HEK293 (cell line): ENCODE results near the gene SLC25A25.

Source experiments
- CTCF ChIA-PET: fragments of 350-600 bp; formaldehyde crosslinking; extraction: SDS; loops from one replicate; lab custom pipeline; 2021; ENCODE audit warnings: antibody characterized with exemption; lab: Yijun Ruan, JAX
- POLR2A ChIA-PET: fragments of 300-600 bp; formaldehyde crosslinking; extraction: SDS; loops from one replicate; lab custom pipeline; 2020; ENCODE audit warnings: antibody characterized with exemption, inconsistent platforms; lab: Yijun Ruan, JAX
- H3K27ac ChIP-seq: fragments of 200-500 bp; sonication (Bioruptor generic); 2 replicates; pipeline ENCODE4 v1.5.1; 2014; ENCODE audit warnings: low read depth, low read length, control low read depth, inconsistent platforms; ENCODE audit errors: extremely low read depth
- H3K36me3 ChIP-seq, 2 experiments: fragments of 200-500 bp in 1 of 2; sonication (Bioruptor generic) in 1 of 2; 1 replicate in 1 of 2; 2 replicates in 1 of 2; pipeline ENCODE4 v1.5.1; 2014 to 2017; ENCODE audit warnings: inconsistent platforms in 2 of 2, low read length in 2 of 2; ENCODE audit not compliant: control insufficient read depth in 2 of 2, insufficient read depth in 1 of 2
- H3K4me1 ChIP-seq: fragments of 200-500 bp; sonication (Bioruptor generic); 2 replicates; pipeline ENCODE4 v1.5.1; 2014; ENCODE audit warnings: mild to moderate bottlenecking, low read length, inconsistent platforms; ENCODE audit not compliant: control insufficient read depth, insufficient read depth
- H3K4me3 ChIP-seq: 2 replicates; pipeline ENCODE4 v1.5.1; 2011; ENCODE audit warnings: low read depth, mild to moderate bottlenecking, control low read depth, low read length, moderate library complexity
- H3K9me3 ChIP-seq: fragments of 200-500 bp; sonication (Bioruptor generic); 2 replicates; pipeline ENCODE4 v1.5.1; 2014; ENCODE audit warnings: low read depth, low read length, inconsistent platforms; ENCODE audit not compliant: control insufficient read depth, insufficient read depth
- BCL11A ChIP-seq: fragments of 450-650 bp; formaldehyde crosslinking; IDR thresholded peaks from 2 replicates; pipeline ENCODE4 v1.5.1; 2016; ENCODE audit warnings: low read depth, missing biosample characterization, missing genetic modification characterization
- BCL11B ChIP-seq: fragments of 450-650 bp; formaldehyde crosslinking; IDR thresholded peaks from 2 replicates; pipeline ENCODE4 v1.5.1; 2016; ENCODE audit warnings: low read depth, missing biosample characterization, missing genetic modification characterization
- HOXA7 ChIP-seq: sonication (generic); formaldehyde crosslinking; IDR thresholded peaks from 2 replicates; pipeline ENCODE4 v1.8.1; 2022; ENCODE audit warnings: missing genetic modification reagents, borderline replicate concordance
- HOXD13 ChIP-seq: sonication (generic); formaldehyde crosslinking; IDR thresholded peaks from 2 replicates; pipeline ENCODE4 v1.8.0; 2022; ENCODE audit warnings: missing genetic modification reagents, borderline replicate concordance
- KLF17 ChIP-seq: fragments of 450-650 bp; formaldehyde crosslinking; IDR thresholded peaks from 2 replicates; pipeline ENCODE4 v1.5.1; 2016; ENCODE audit warnings: missing biosample characterization, missing genetic modification characterization
- MYNN ChIP-seq: fragments of 450-650 bp; formaldehyde crosslinking; IDR thresholded peaks from 2 replicates; pipeline ENCODE4 v1.5.1; 2016; ENCODE audit warnings: missing biosample characterization, missing genetic modification characterization, borderline replicate concordance
- PATZ1 ChIP-seq: fragments of 450-650 bp; formaldehyde crosslinking; IDR thresholded peaks from 2 replicates; pipeline ENCODE4 v1.5.1; 2016; ENCODE audit warnings: missing biosample characterization, missing genetic modification characterization
- SALL2 ChIP-seq: fragments of 450-650 bp; formaldehyde crosslinking; IDR thresholded peaks from 2 replicates; pipeline ENCODE4 v1.5.0; 2017; ENCODE audit warnings: missing biosample characterization, mild to moderate bottlenecking, missing genetic modification characterization, borderline replicate concordance
- SP7 ChIP-seq: fragments of 450-650 bp; formaldehyde crosslinking; IDR thresholded peaks from 2 replicates; pipeline ENCODE4 v1.5.1; 2016; ENCODE audit warnings: missing biosample characterization, missing genetic modification characterization
- YY1 ChIP-seq: fragments of 450-650 bp; formaldehyde crosslinking; IDR thresholded peaks from 2 replicates; pipeline ENCODE4 v1.5.1; 2018; ENCODE audit warnings: missing biosample characterization, missing genetic modification characterization
- ZNF175 ChIP-seq: fragments of 450-650 bp; formaldehyde crosslinking; IDR thresholded peaks from 2 replicates; pipeline ENCODE4 v1.5.1; 2016; ENCODE audit warnings: missing biosample characterization, missing genetic modification characterization
- ZNF416 ChIP-seq: fragments of 450-650 bp; formaldehyde crosslinking; IDR thresholded peaks from 2 replicates; pipeline ENCODE4 v1.5.1; 2016; ENCODE audit warnings: missing biosample characterization, missing genetic modification characterization
- ZNF426 ChIP-seq: fragments of 450-650 bp; formaldehyde crosslinking; IDR thresholded peaks from 2 replicates; pipeline ENCODE4 v1.5.1; 2017; ENCODE audit warnings: missing biosample characterization, missing genetic modification characterization, mild to moderate bottlenecking, inconsistent platforms, moderate library complexity
- ZNF473 ChIP-seq: fragments of 450-650 bp; formaldehyde crosslinking; IDR thresholded peaks from 2 replicates; pipeline ENCODE4 v1.5.1; 2017; ENCODE audit warnings: missing biosample characterization, missing genetic modification characterization
- ZNF530 ChIP-seq: fragments of 450-650 bp; formaldehyde crosslinking; IDR thresholded peaks from 2 replicates; pipeline ENCODE4 v1.5.1; 2016; ENCODE audit warnings: low read depth, missing biosample characterization, missing genetic modification characterization
- ZNF544 ChIP-seq: fragments of 450-650 bp; formaldehyde crosslinking; IDR thresholded peaks from 2 replicates; pipeline ENCODE4 v1.5.0; 2017; ENCODE audit warnings: missing biosample characterization, missing genetic modification characterization
- ZNF785 ChIP-seq: fragments of 450-650 bp; formaldehyde crosslinking; IDR thresholded peaks from 2 replicates; pipeline ENCODE4 v1.5.1; 2016; ENCODE audit warnings: missing biosample characterization, missing genetic modification characterization
- ZNF792 ChIP-seq: fragments of 450-650 bp; formaldehyde crosslinking; IDR thresholded peaks from 2 replicates; pipeline ENCODE4 v1.5.1; 2016; ENCODE audit warnings: missing biosample characterization, missing genetic modification characterization
- TF ChIP-seq, protein P1 (sequence below): fragments of 450-650 bp; formaldehyde crosslinking; IDR thresholded peaks from 2 replicates; pipeline ENCODE4 v1.5.1; 2016; ENCODE audit warnings: missing biosample characterization, missing genetic modification characterization, borderline replicate concordance
- TF ChIP-seq, protein P2 (sequence below): fragments of 450-650 bp; formaldehyde crosslinking; IDR thresholded peaks from 2 replicates; pipeline ENCODE4 v1.5.1; 2016; ENCODE audit warnings: missing biosample characterization, missing genetic modification characterization
- TF ChIP-seq, protein P3 (sequence below): fragments of 450-650 bp; formaldehyde crosslinking; IDR thresholded peaks from 2 replicates; pipeline ENCODE4 v1.5.1; 2017; ENCODE audit warnings: missing biosample characterization, missing genetic modification characterization
- TF ChIP-seq, protein P4 (sequence below): fragments of 450-650 bp; formaldehyde crosslinking; IDR thresholded peaks from 2 replicates; pipeline ENCODE4 v1.5.1; 2017; ENCODE audit warnings: missing biosample characterization, missing genetic modification characterization

The SLC25A25 gene

DNA sequence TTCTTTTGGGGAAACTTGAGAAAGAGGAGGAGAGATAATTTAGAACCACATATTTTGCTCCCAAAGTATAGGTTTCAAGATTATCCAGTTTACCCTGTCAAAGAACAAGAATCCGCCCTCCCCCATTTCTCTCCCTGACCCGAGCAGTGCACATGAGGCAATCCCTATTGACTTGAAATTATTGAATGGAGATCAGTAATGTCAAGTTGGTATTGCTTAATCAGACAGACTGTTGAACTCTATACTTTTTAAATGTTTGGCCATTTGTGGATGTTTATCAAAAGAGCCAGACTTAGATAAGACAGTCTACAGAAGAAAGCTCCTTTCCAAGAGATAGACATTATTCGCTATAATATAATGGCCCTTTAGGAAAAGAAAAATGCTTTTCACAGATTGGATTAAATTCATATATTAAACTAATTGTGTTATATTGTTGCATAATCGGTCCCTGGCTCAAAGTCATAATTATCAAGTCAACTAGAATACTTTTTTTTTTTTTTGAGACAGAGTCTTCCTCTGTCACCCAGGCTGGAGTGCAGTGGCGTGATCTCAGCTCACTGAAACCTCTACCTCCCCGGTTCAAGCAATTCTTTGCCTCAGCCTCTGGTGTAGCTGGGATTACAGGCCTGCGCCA, 5.3 kb downstream of the SLC25A25 start:
- H3K4me3 ChIP-seq = no peak overlapping the region
- ChIA-PET POLR2A (interaction anchor here (0.6 to 1.4 kb wide), 2 partner anchors 93 to 240 kb away, joined by 4 to 6 read pairs; partner anchors contain the start of gene EEIG1), CTCF (interaction anchor here (0.7 to 3.0 kb wide), 6 partner anchors 10 to 131 kb away, joined by 4 to 16 read pairs (median 4); no protein-coding TSS in a partner anchor)
- H3K4me1 ChIP-seq = peaks cover 2% of the 10 kb centered on the region; the same call in 1 of the 2 replicates
- no peak overlapping the region; the same call in 1 of the 2 replicates for H3K27ac ChIP-seq
- TF ChIP-seq YY1 (tag by site-specific recombination) = no peak
- TF ChIP-seq PATZ1 (tag by site-specific recombination) = no peak
- no peak for TF ChIP-seq ZNF792 (tag by site-specific recombination)
- TF ChIP-seq, protein P1, sequence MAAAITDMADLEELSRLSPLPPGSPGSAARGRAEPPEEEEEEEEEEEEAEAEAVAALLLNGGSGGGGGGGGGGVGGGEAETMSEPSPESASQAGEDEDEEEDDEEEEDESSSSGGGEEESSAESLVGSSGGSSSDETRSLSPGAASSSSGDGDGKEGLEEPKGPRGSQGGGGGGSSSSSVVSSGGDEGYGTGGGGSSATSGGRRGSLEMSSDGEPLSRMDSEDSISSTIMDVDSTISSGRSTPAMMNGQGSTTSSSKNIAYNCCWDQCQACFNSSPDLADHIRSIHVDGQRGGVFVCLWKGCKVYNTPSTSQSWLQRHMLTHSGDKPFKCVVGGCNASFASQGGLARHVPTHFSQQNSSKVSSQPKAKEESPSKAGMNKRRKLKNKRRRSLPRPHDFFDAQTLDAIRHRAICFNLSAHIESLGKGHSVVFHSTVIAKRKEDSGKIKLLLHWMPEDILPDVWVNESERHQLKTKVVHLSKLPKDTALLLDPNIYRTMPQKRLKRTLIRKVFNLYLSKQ (tag by site-specific recombination) = no peak
- no peak for TF ChIP-seq BCL11B (tag by site-specific recombination)
- no peak for TF ChIP-seq HOXA7 (CRISPR knock-in tag)
- TF ChIP-seq MYNN (tag by site-specific recombination) = no peak
- TF ChIP-seq, protein P2, sequence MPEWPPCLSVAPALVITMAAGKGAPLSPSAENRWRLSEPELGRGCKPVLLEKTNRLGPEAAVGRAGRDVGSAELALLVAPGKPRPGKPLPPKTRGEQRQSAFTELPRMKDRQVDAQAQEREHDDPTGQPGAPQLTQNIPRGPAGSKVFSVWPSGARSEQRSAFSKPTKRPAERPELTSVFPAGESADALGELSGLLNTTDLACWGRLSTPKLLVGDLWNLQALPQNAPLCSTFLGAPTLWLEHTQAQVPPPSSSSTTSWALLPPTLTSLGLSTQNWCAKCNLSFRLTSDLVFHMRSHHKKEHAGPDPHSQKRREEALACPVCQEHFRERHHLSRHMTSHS (tag by site-specific recombination) = no peak
- TF ChIP-seq HOXD13 (CRISPR knock-in tag) = no peak
- TF ChIP-seq ZNF175 = no peak
- no peak for TF ChIP-seq ZNF785 (tag by site-specific recombination)
- no peak for TF ChIP-seq ZNF530 (tag by site-specific recombination)
- no peak for TF ChIP-seq SP7
- TF ChIP-seq ZNF544 (tag by site-specific recombination) = no peak
- TF ChIP-seq BCL11A (tag by site-specific recombination) = no peak
- no peak for TF ChIP-seq SALL2 (tag by site-specific recombination)
- TF ChIP-seq ZNF426 (tag by site-specific recombination) = no peak
- H3K36me3 ChIP-seq = no peaks in the 10 kb centered on the region
- H3K9me3 ChIP-seq = no peaks in the 10 kb centered on the region

DNA sequence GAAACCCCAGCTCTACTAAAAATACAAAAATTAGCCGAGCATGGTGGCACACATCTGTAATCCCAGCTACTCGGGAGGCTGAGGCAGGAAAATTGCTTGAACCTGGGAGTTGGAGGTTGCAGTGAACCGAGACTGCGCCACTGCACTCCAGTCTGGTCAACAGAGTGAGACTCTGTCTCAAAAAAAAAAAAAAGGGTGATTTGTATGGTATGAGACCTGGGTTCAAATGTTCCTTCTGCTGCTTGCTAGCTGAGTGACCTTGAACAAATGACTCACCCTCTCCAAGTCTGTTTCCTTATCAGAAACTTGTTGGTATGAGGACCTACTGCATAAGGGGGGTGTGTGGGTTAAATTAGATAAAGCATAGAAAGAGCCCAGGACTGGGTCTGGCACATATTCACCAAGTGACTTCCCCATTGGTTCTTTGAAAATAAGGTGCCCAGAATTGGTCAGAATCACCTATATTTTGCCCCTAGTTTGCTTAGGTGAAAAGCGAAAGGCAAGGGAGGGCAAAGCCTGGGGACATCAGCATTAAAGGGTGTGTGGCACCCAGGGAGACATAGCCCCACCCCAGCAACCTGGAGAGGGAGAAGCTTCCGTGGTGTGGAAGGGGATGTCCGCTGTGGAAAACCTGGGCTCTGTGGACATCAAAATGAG, 9.9 kb downstream of the SLC25A25 start:
- POLR2A ChIA-PET = interaction anchor here (0.7 to 1.3 kb wide), 3 partner anchors 10 to 20 kb away, joined by 3 to 5 read pairs (median 3); partner anchors contain the start of gene SLC25A25
- TF ChIP-seq ZNF416 (tag by site-specific recombination) = no peak
- no peak for TF ChIP-seq ZNF473 (tag by site-specific recombination)
- TF ChIP-seq, protein P3, sequence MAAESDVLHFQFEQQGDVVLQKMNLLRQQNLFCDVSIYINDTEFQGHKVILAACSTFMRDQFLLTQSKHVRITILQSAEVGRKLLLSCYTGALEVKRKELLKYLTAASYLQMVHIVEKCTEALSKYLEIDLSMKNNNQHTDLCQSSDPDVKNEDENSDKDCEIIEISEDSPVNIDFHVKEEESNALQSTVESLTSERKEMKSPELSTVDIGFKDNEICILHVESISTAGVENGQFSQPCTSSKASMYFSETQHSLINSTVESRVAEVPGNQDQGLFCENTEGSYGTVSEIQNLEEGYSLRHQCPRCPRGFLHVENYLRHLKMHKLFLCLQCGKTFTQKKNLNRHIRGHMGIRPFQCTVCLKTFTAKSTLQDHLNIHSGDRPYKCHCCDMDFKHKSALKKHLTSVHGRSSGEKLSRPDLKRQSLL (tag by site-specific recombination) = no peak
- TF ChIP-seq, protein P4, sequence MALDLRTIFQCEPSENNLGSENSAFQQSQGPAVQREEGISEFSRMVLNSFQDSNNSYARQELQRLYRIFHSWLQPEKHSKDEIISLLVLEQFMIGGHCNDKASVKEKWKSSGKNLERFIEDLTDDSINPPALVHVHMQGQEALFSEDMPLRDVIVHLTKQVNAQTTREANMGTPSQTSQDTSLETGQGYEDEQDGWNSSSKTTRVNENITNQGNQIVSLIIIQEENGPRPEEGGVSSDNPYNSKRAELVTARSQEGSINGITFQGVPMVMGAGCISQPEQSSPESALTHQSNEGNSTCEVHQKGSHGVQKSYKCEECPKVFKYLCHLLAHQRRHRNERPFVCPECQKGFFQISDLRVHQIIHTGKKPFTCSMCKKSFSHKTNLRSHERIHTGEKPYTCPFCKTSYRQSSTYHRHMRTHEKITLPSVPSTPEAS (tag by site-specific recombination) = no peak
- no peak for TF ChIP-seq KLF17 (tag by site-specific recombination)

More for the DNA sequence above, 9.9 kb downstream of the SLC25A25 start:
- Histone ChIP-seq H3K4me1 (no peaks in the 10 kb centered on the region), H3K27ac (no peak overlapping the region), H3K4me3 (no peak overlapping the region), H3K36me3 (no peaks in the 10 kb centered on the region), H3K9me3 (no peaks in the 10 kb centered on the region)
- CTCF ChIA-PET = interaction anchor here (1.1 to 2.8 kb wide), 2 partner anchors 40 to 123 kb away, joined by 6 to 21 read pairs; no protein-coding TSS in a partner anchor
